Adipocyte (in vitro differentiated cells): ENCODE results near the gene PNMA8C.

Experiments used
- DNase-seq: peaks from one replicate; pipeline ENCODE4 v3.0.0-alpha.2; 2015; ENCODE audit warnings: low read depth
- H3K27me3 ChIP-seq: replicated peaks from 2 replicates; pipeline ENCODE4 v1.7.0; 2013; ENCODE audit warnings: mild to moderate bottlenecking, low read length, moderate library complexity; ENCODE audit not compliant: control insufficient read depth, insufficient read depth
- H3K36me3 ChIP-seq: 2 replicates; pipeline ENCODE4 v1.7.0; 2013; ENCODE audit warnings: low read length, mild to moderate bottlenecking, moderate library complexity; ENCODE audit not compliant: control insufficient read depth, insufficient read depth, severe bottlenecking
- H3K4me1 ChIP-seq: 2 replicates; pipeline ENCODE4 v1.7.0; 2013; ENCODE audit warnings: mild to moderate bottlenecking, low read length, moderate library complexity; ENCODE audit not compliant: control insufficient read depth, insufficient read depth
- H3K4me3 ChIP-seq: 2 replicates; pipeline ENCODE4 v1.7.0; 2013; ENCODE audit warnings: mild to moderate bottlenecking, low read length, moderate library complexity
- H3K9ac ChIP-seq: 2 replicates; pipeline ENCODE4 v1.7.0; 2013; ENCODE audit warnings: mild to moderate bottlenecking, low read length, moderate library complexity
- H3K9me3 ChIP-seq: 2 replicates; pipeline ENCODE4 v1.7.0; 2013; ENCODE audit warnings: mild to moderate bottlenecking, low read length, moderate library complexity; ENCODE audit not compliant: control insufficient read depth

Gene PNMA8C

DNA sequence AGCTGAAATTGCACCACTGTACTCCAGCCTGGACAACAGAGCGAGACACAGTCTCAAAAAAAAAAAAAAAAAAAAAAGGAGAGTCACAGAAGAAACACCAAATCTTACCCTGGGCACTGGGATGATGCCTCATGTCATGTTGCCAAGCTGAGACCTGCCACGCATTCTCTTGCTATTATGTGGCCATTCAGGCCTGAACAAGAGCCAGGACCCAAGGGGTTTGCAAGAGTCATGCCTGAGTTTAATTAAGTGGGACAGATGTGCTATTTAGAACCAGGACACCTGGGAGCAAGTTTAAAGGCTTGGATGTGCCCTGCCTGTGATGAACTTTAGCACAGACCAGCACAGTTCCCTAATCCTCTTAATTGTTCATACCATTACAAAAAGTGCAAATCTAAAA, 32.8 kb upstream of the PNMA8C start:
- no peaks in the 10 kb centered on the region for H3K27me3 ChIP-seq
- no peak for DNase-seq
- H3K36me3 ChIP-seq: no peaks in the 10 kb centered on the region
- H3K4me1 ChIP-seq: peaks cover 8% of the 10 kb centered on the region
- no peaks in the 10 kb centered on the region for H3K9me3 ChIP-seq
- H3K9ac ChIP-seq: no peak overlapping the region
- no peak overlapping the region for H3K4me3 ChIP-seq

- no peak for DNase-seq
- peaks cover 2% of the 10 kb centered on the region for H3K4me1 ChIP-seq
- H3K27me3 ChIP-seq: no peaks in the 10 kb centered on the region
- no peak overlapping the region for H3K9ac ChIP-seq
- no peak overlapping the region for H3K4me3 ChIP-seq
- no peaks in the 10 kb centered on the region for H3K36me3 ChIP-seq
- H3K9me3 ChIP-seq: no peaks in the 10 kb centered on the region
Observed at GRCh38 chr19:46460981-46461380, 32.2 kb upstream of the PNMA8C start.

DNA sequence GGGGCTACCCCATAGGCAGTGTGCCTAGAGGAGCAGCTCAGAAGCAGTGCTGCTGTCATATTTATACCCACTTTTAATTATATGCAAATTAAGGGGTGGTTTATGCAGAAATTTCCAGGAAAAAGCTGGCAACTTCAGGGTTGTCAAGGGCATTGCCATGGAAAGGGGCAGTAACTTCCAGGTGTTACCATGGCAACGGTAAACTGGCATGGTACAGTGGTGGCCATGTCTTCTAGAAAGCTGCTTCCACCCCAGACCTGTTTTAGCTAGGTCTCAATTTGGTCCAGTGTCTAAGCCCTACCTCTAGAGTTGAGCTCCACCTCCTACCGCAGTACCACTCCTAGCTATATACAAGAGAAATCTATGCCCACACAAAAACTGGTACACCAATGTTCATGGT, 31.3 kb upstream of the PNMA8C start:
- DNase-seq: no peak
- Histone ChIP-seq H3K9ac (no peak overlapping the region), H3K4me1 (peaks cover 2% of the 10 kb centered on the region), H3K9me3 (no peaks in the 10 kb centered on the region), H3K4me3 (no peak overlapping the region), H3K36me3 (no peaks in the 10 kb centered on the region), H3K27me3 (no peaks in the 10 kb centered on the region)

DNA sequence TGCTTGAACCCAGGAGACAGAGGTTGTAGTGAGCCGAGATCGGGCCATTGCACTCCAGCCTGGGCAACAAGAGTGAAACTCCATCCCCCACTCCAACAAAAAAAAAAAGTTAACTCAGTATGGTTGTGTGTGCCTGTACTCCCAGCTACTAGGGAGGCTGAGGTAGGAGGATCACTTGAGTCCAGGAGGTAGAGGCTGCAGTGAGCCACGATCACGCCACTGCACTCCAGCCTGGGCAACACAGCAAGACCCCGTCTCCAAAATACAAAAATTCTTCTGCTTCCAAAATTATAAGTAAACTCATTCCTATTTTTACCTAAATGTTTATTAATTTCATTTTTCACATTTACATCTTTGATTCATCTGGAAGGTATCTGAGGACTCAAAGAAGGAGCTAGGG, 28.2 kb upstream of the PNMA8C start:
- Histone ChIP-seq H3K4me3 (no peak overlapping the region), H3K9me3 (no peaks in the 10 kb centered on the region), H3K36me3 (no peaks in the 10 kb centered on the region), H3K4me1 (peaks cover 2% of the 10 kb centered on the region), H3K9ac (no peak overlapping the region), H3K27me3 (no peaks in the 10 kb centered on the region)
- no peak for DNase-seq

DNA sequence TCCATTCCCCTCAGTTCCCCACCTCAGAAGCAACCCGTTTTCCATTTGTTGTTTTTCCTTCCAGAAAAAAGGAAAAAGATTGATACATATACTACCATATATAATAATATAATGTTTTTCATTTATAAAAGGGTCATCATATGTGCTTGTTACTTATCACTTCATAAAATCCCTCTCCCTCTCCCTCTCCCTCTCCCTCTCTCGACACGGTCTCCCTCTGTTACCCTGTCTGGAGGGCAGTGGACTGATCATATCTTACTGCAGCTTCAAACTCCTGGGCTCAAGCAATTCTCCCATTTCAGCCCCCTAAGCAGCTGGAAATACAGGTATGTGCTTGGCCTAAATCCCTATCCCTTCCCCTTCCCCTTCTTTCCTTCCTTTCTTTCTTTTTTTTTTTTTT, 25.5 kb upstream of the PNMA8C start:
- DNase-seq: no peak
- Histone ChIP-seq H3K9ac (no peak overlapping the region), H3K4me1 (no peaks in the 10 kb centered on the region), H3K4me3 (no peak overlapping the region), H3K9me3 (no peaks in the 10 kb centered on the region), H3K27me3 (no peaks in the 10 kb centered on the region), H3K36me3 (no peaks in the 10 kb centered on the region)

- Histone ChIP-seq H3K4me3 (no peak overlapping the region), H3K9ac (no peak overlapping the region), H3K36me3 (no peaks in the 10 kb centered on the region), H3K4me1 (no peaks in the 10 kb centered on the region), H3K9me3 (no peaks in the 10 kb centered on the region), H3K27me3 (no peaks in the 10 kb centered on the region)
- DNase-seq: no peak
Observed at GRCh38 chr19:46453661-46454060, 24.9 kb upstream of the PNMA8C start.

- no peak for DNase-seq
- H3K9me3 ChIP-seq: no peaks in the 10 kb centered on the region
Observed at GRCh38 chr19:46452186-46452585, 23.4 kb upstream of the PNMA8C start.

DNA sequence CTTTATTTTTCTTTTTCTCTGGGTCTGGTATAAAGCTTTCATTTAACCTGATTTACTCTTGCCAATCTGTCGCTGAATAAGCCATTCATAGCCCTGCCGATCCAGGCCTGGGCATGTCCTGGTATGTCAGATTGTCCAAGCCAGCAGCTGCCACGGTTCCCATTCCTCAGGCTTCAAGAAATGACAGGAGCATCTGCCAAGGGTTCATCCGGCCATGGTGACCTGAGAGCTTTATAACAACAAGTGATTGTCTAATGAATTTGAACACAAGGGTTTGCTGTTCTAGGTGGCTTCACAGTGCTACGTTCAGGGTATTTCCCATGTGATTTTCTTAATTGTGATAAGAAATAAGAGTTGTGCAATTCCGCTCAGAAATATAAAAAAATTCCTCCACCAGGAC, 22.6 kb upstream of the PNMA8C start:
- Histone ChIP-seq H3K36me3 (no peaks in the 10 kb centered on the region), H3K4me1 (no peaks in the 10 kb centered on the region), H3K9me3 (no peaks in the 10 kb centered on the region), H3K4me3 (no peak overlapping the region), H3K9ac (no peak overlapping the region), H3K27me3 (no peaks in the 10 kb centered on the region)
- no peak for DNase-seq

More at GRCh38 chr19:46452186-46452585, 23.4 kb upstream of the PNMA8C start:
- H3K36me3 ChIP-seq: no peaks in the 10 kb centered on the region
- no peaks in the 10 kb centered on the region for H3K4me1 ChIP-seq
- H3K9ac ChIP-seq: no peak overlapping the region
- no peaks in the 10 kb centered on the region for H3K27me3 ChIP-seq
- H3K4me3 ChIP-seq: no peak overlapping the region

DNA sequence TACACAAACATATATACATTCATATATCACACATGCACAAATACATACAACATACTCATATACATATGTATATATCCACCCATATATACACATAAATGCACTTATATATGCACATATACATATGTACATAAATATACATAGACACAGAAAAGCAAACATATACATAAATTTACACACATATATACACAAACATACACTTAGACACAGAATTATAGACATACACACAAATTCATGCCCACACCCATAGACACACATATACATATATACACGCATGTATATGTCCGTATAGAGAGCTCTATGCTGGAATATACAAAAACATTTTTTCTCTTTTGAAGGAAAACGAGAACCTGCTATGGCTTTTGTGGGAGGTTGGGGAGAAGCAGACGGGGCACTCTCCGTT, 22.0 kb upstream of the PNMA8C start:
- Histone ChIP-seq H3K27me3 (no peaks in the 10 kb centered on the region), H3K9ac (no peak overlapping the region), H3K4me1 (no peaks in the 10 kb centered on the region), H3K4me3 (no peak overlapping the region), H3K36me3 (no peaks in the 10 kb centered on the region), H3K9me3 (no peaks in the 10 kb centered on the region)
- no peak for DNase-seq

DNA sequence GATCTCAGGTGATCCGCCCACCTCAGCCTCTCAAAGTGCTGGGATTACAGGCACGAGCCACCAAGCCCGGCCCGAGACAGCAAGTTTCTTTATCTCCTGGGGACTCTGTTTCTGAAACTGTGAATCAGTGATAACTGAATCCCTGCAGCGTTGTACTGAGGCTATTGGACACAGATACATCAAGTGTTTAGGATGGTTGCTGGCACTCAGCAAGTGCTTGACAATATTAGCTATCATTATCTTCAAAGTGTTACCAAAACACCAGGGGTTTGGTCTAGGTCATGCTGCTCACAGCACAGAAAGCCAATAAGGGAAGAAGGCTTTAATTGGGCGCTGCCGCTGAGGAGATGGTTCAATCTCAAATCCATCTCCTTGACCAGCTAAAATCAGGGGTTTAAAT, 20.5 kb upstream of the PNMA8C start:
- H3K36me3 ChIP-seq: no peaks in the 10 kb centered on the region
- H3K9ac ChIP-seq: no peak overlapping the region
- H3K4me1 ChIP-seq: peaks cover 3% of the 10 kb centered on the region
- DNase-seq: no peak
- no peaks in the 10 kb centered on the region for H3K9me3 ChIP-seq
- H3K4me3 ChIP-seq: no peak overlapping the region
- no peaks in the 10 kb centered on the region for H3K27me3 ChIP-seq

DNA sequence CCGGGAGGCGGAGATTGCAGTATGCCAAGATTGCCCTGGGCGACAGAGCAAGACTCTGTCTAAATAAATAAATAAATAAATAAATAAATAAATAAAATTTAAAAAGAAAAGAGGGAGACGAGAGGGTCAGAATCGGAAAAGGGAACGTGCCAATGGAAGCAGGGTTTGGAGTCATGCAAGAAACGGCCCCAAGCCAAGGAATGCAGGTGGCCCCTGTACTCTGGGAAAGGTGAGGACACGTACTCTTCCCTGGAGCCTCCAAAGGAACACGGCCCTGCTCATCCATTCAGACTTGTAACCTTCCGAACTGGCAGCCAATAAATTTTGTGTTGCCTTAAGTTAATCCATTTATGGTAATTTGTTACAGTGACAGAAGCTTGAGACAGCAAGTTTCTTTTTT, 19.9 kb upstream of the PNMA8C start:
- H3K9me3 ChIP-seq: no peaks in the 10 kb centered on the region

GRCh38 chr19:46447824-46448223, 19.1 kb upstream of the PNMA8C start:
- Histone ChIP-seq H3K9ac (no peak overlapping the region), H3K27me3 (no peaks in the 10 kb centered on the region), H3K36me3 (no peaks in the 10 kb centered on the region), H3K4me3 (no peak overlapping the region), H3K4me1 (peaks cover 8% of the 10 kb centered on the region), H3K9me3 (no peaks in the 10 kb centered on the region)
- DNase-seq: no peak

More for the DNA sequence above, 19.9 kb upstream of the PNMA8C start:
- Histone ChIP-seq H3K27me3 (no peaks in the 10 kb centered on the region), H3K4me1 (peaks cover 3% of the 10 kb centered on the region), H3K4me3 (no peak overlapping the region), H3K9ac (no peak overlapping the region), H3K36me3 (no peaks in the 10 kb centered on the region)
- DNase-seq: no peak
